ENCODE results near the gene WDR77. TPM values are rescaled to one million over a fixed set of nuclear protein-coding genes. Genes with fewer than 3 reads are reported as not detected.

WDR77 gene
- 24.8 and 26.0 TPM in 2 replicates for total RNA-seq

GRCh38 chr1:111448918-111449702 is at the start of gene WDR77, which contains the start of gene ATP5PB:
WDR77 (minus strand) TSS chr1:111449256; CDS start chr1:111449169, 87 bp downstream.
ATP5PB (plus strand) TSS chr1:111449464; CDS start chr1:111449542, 78 bp downstream.

Small RNAs within 50 kb of the gene (small RNA-seq; reads per million reads assigned to genes)
- gene RF00019, result not detected
- not detected for gene RNU6-792P

Other genes with a start within 250 kb of the WDR77 start
- 11.5 and 12.5 TPM in 2 replicates for gene DENND2D, start 248.6 kb downstream of the WDR77 start, total RNA-seq
- 86.8 and 128 TPM in 2 replicates for gene CHI3L2, start 221.5 kb downstream of the WDR77 start, total RNA-seq
- gene CHIA, start 158.4 kb downstream of the WDR77 start, total RNA-seq, result 0.13 TPM in 1 of 2 replicates, not detected in the other
- 0.52 and 0.76 TPM in 2 replicates for gene OVGP1, start 21.5 kb downstream of the WDR77 start, total RNA-seq
- 342 and 364 TPM in 2 replicates for gene ATP5PB, start 208 bp upstream of the WDR77 start, total RNA-seq
- gene C1orf162, start 24.7 kb upstream of the WDR77 start, total RNA-seq, result 0.22 and 0.26 TPM in 2 replicates
- gene ADORA3, start 54.4 kb upstream of the WDR77 start, total RNA-seq, result not detected in 2 replicates
- gene TMIGD3, start 54.4 kb upstream of the WDR77 start, total RNA-seq, result 0.13 and 0.54 TPM in 2 replicates
- gene RAP1A, start 170.5 kb upstream of the WDR77 start, total RNA-seq, result 33.1 and 37.1 TPM in 2 replicates

Measured in articular chondrocyte of knee joint (primary cell).